ENCODE measurements around the gene DUSP1. TPM values are rescaled to one million over a fixed set of nuclear protein-coding genes. Genes with fewer than 3 reads are reported as not detected.

The DUSP1 gene
- polyA plus RNA-seq, 1 donor from 2014 or later, result 48.3 TPM

- Histone ChIP-seq H4K20me1 (ENCODE audit: insufficient read depth) (no peaks in the 10 kb centered on the region), H3K27ac (ENCODE audit: low read length) (no peak overlapping the region), H3K9me2 (ENCODE audit: insufficient read depth, low read length) (no peaks in the 10 kb centered on the region), H3K4me2 (ENCODE audit: low read length) (no peak overlapping the region), H3K4me3 (ENCODE audit: low read length) (no peak overlapping the region), H3K9ac (ENCODE audit: low read length) (no peak overlapping the region), H3K9me3 (ENCODE audit: low read length) (no peaks in the 10 kb centered on the region), H3F3A (ENCODE audit: insufficient read depth, low read length, poor library complexity, severe bottlenecking) (no peaks in the 10 kb centered on the region), H3K79me2 (replicated peaks; ENCODE audit: insufficient read depth, low read length) (no peaks in the 10 kb centered on the region), H2AFZ (ENCODE audit: low read depth, low read length) (no peak overlapping the region), H3K36me3 (ENCODE audit: insufficient read depth, low read length) (no peaks in the 10 kb centered on the region), H3K27me3 (ENCODE audit: insufficient read depth, low read depth, low read length) (no peaks in the 10 kb centered on the region)
- TF ChIP-seq REST (IDR thresholded peaks at IDR 0.05; ENCODE audit: borderline replicate concordance) (no peak), MXI1 (conservative IDR thresholded peaks at IDR 0.05; ENCODE audit: poor library complexity, severe bottlenecking) (no peak), TAF1 (IDR thresholded peaks at IDR 0.05; ENCODE audit: low read depth) (no peak), SMC3 (conservative IDR thresholded peaks at IDR 0.05; ENCODE audit: poor library complexity) (no peak), EP300 (conservative IDR thresholded peaks at IDR 0.05; ENCODE audit: poor library complexity, severe bottlenecking) (no peak), CTCF (IDR thresholded peaks at IDR 0.05; ENCODE audit: poor library complexity, severe bottlenecking) (no peak), RAD21 (conservative IDR thresholded peaks at IDR 0.05) (no peak), POLR2AphosphoS5 (IDR thresholded peaks at IDR 0.05) (no peak), EZH2 (IDR thresholded peaks at IDR 0.05; ENCODE audit: borderline replicate concordance, insufficient read depth, low read length, poor library complexity, severe bottlenecking) (no peak)
Observed at GRCh38 chr5:172805018-172805683, 34.2 kb upstream of the DUSP1 start.

- no peaks in the 10 kb centered on the region for H4K20me1 ChIP-seq (ENCODE audit: insufficient read depth)
- no peaks in the 10 kb centered on the region for H3F3A ChIP-seq (ENCODE audit: insufficient read depth, low read length, poor library complexity, severe bottlenecking)
- no peaks in the 10 kb centered on the region for H3K36me3 ChIP-seq (ENCODE audit: insufficient read depth, low read length)
- no peaks in the 10 kb centered on the region for H3K9me3 ChIP-seq (ENCODE audit: low read length)
- no peak overlapping the region for H3K4me3 ChIP-seq (ENCODE audit: low read length)
- TF ChIP-seq REST (IDR thresholded peaks at IDR 0.05; ENCODE audit: borderline replicate concordance), result no peak
- no peak for TF ChIP-seq EP300 (conservative IDR thresholded peaks at IDR 0.05; ENCODE audit: poor library complexity, severe bottlenecking)
- no peak for TF ChIP-seq TAF1 (IDR thresholded peaks at IDR 0.05; ENCODE audit: low read depth)
- H3K9me2 ChIP-seq (ENCODE audit: insufficient read depth, low read length), result no peaks in the 10 kb centered on the region
- no peak overlapping the region for H3K27ac ChIP-seq (ENCODE audit: low read length)
- no peaks in the 10 kb centered on the region for H3K27me3 ChIP-seq (ENCODE audit: insufficient read depth, low read depth, low read length)
- no peak overlapping the region for H3K9ac ChIP-seq (ENCODE audit: low read length)
- no peaks in the 10 kb centered on the region for H3K79me2 ChIP-seq (replicated peaks; ENCODE audit: insufficient read depth, low read length)
- H3K4me2 ChIP-seq (ENCODE audit: low read length), result no peak overlapping the region
- H2AFZ ChIP-seq (ENCODE audit: low read depth, low read length), result no peak overlapping the region
Observed at GRCh38 chr5:172802567-172803176, 31.7 kb upstream of the DUSP1 start.

Measured in neural cell (in vitro differentiated cells).